Hematopoietic multipotent progenitor cell treated with erythropoietin and hydrocortisone succinate and interleukin-3 and kit ligand, for 17 days (in vitro differentiated cells): ENCODE results near the gene ADM.

Experiments used
- DNase-seq: peaks from one replicate; pipeline ENCODE4 v3.0.0-alpha.2; 2015; ENCODE audit warnings: low spot score

The ADM gene

DNA sequence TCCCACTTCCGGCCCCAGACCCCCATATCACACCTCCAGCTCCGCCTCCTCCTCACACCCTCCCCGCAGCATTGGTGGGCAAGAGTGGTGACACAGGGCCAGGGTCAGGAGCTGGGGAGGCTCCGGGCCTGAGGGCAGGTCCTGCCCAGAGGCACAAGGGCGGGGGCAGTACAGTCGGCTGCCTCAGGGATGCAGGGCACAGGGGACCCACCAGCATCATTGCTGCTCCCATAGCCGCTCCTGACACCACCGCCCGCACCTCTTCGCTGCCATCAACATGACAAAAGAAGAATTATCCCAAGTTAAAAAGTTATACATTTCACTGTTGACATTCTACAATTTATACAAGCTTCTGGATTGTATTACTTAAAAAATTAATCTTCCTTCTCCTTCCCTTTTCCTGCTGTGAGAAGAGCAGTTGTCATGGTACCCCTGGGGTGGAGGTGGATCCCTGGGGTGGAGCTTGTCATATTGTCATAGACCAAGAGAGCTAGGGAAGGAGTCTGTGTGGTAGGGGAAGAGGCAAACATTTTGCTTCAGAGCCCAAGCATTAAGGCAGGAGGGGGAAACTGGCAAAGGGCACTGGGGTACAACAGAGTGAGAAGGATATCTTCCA, 15.0 kb upstream of the ADM start:
- no peak for DNase-seq

DNA sequence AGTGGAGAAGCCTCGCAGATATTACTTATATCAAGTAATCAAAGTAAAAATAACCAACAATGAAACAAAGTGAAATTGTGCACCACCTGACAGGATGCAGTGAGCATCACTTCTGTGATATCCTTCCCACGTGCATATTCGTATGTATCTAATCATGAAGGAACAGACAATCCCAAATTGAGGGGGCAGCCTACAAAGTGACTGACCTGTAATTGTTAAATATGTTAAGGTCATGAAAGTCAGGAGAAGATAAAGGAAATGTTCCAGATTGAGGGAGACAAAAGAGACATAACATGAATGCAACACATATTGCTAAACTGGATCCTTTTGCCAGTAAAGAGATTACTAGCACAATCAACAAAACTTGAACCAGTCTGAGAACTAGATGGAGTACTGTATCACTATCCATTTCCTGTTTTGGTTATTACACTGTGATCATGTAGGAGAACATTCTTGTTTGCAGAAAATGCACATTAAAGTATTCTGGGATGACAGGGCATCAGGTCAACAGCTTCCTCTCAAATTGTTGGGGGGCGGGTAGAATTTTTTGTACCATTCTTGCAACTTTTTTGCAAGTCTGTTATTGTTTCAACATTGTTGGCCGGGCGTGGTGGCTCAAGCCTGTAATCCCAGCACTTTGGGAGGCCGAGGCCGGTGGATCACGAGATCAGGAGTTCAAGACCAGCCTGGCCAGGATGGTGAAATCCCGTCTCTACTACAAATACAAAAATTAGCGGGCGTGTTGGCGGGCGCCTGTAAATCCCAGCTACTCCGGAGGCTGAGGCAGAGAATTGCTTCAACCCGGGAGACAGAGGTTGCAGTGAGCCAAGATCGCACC, 12.9 kb upstream of the ADM start:
- DNase-seq = no peak

DNA sequence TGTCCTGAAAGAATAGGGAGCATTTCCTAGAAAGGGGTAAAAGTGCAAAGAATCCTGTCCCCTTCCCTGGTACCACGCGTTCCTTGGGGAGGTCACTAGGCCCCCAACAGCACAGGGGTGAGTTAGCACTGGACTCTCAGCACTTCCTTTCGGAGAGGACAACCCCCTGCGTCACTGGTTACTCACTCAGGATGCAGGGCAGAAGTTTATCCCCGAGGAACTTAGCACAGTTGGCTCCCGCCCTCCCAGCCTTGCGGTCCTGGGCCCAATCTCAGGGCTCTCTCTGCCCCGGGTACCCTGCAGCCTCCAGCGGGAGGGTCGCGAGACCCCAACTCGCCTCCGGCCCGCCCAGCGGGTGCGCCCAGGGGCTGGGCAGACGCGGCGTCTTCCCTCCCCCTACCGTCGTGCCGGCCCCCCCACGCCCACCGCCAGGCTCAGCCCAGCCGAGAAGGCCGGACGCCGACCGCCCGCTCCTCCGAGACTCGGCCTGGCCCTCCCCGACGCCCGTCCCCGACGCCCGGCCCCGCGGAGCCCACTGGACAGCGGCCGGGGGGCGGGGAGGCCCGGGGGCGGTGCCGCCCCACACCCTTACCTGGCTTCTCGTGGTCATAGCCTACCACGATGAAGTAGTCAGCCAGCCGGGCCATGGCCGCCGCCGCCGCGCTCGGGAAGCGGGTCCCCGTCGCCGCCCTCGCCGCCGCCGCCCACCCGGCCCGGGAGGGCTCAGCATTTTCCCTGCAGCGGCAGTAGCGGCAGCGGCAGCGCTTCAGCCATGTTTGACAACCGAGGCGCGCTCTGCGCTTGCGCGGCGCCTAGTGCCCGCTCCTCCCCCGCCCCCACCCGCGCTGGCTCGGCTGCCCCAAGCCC, 11.2 kb upstream of the ADM start, which contains the start of gene SBF2:
SBF2 (minus strand) TSS at position 797 of the 867 bp plus-strand sequence; CDS start at position 647, 150 bp downstream.
- DNase-seq = peak; percentile 34

DNA sequence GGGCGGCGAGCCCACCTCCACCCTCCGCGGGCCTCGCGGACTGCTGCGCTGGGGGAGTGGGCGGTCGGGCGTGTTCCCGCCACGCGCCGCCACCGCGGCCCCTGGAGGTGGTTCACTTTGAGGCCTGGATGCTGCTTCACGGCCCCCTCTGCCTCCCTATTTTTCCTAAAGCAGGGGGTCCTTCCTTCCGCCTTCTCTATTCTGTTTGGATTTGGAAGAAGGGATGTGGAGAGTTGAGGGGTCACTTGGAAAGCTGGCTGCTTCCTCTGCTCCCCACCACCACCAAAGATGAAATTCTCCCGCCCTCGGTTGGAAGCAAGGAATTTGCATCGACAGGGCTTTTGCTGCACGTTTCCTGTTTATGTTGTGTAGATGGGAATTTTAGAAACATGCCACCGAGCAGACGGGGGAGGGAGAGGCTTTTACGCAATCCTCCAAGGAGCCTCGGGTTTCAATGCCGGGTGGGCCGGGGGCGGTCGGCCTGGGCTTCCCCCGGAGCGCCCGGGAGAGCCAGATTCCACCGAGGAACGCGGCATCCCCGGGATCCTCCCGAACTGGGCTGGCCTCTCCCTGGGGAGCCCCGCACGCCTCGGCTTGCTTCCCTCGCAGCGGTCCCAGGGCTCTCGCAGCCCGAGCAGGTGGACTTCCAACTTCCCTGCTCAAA, 10.5 kb upstream of the ADM start:
- no peak for DNase-seq

DNA sequence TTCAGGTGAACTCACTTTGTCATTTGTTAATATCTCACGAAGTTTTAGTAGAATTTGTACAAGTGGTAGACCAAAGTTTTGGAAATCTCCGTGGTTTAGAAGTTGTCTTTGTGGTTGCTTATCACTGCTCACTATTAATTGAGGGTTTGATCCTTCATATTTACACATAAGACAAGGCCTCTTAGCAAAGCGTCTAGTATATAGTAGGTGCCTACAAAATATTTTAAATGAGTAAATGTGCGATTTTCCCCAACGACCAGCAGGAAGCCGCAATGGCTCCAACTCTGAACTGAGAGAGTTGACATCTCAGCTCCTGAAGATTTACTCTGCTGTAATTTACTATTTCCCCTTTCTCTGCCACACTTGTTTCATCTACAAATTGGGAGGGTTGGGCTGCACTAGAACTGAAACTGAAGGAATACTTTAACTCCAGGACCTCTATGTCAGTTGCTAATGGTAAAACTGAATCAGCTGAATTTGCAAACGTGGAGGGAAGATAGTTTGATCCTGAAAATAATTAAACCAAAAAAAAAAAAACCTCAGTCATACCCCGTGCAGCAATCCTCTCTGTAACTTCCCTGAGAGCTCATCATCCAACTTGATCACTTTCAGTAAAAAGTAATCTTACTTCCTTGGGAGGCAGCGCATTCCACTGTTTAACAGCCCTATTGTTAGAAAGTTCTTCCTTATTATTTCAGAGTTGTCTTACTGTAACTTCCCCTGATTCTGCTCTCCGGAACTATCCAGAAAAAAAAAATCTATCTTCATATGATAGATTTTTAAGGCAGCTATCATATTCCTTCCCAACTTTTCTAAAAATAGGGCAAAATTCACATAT, 9.6 kb upstream of the ADM start:
- no peak for DNase-seq

DNA sequence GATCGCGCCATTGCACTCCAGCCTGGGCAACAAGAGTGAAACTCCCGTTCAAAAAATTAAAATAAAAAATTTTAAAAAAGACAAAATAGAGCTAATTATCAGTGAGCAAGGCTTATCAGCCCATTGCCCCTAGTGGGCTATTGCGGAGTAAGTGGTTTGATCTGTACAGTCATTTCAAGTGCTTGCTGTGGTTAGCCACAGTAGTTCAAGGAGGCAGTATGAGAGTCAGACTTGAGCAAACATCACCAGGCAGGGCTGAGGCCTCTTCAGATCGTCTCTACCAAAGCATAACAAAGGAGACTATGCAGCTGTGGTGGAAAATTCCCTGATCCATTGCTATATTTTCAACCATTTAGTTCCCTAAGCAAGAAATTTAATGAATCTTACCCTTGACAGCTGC, 6.5 kb upstream of the ADM start:
- DNase-seq = no peak

DNA sequence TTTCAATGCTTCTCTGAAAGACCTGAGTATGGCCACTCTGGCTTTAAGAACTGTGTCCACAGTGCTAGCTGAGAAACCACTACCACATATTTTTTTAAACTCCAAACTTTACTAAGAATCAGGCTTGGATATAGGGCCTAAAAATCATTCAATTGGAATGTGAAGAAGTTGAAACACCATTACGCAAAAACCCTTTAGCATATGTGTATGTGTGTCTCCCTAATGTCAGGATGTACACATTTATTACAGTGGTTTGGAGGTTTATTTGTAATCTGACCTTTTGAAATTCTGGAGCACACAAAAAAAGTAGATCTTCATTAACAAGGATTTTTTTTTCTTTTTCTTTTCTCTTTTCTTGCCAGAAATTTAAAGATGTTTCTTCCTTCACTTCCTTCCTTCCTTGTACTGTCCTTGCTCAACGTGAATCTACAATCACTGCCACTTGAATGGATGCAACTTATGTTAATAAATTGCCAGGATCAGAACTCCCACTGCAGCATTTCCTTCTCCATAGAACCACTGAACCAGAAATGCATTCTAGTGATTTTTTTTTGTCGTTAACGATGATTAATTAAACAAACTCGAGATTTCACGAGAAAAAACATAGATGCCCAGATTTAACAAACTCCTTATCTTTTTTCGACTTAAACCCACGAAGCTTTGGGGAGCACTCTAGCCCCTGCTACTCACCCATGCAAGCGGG, 3.1 kb upstream of the ADM start:
- no peak for DNase-seq

DNA sequence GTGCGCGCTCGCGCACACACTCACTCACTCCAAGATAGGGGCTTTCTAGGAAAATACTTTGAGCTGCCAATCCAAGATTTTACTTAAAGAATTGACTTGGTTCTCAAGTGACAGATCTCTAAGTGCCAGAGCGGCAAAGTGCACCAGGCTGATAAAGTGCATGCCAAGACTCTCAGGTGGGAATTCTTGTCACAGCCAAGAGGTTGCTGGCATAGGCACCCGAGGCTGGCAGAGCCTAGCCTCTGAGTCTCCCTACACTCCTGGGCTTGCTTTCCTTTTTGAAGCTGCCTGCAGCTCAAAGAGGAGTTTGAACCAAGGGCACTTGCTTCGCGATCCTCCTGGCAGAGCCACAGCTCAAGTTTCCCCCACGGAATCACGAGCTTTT, 2.5 kb upstream of the ADM start:
- DNase-seq = peak; percentile 27

DNA sequence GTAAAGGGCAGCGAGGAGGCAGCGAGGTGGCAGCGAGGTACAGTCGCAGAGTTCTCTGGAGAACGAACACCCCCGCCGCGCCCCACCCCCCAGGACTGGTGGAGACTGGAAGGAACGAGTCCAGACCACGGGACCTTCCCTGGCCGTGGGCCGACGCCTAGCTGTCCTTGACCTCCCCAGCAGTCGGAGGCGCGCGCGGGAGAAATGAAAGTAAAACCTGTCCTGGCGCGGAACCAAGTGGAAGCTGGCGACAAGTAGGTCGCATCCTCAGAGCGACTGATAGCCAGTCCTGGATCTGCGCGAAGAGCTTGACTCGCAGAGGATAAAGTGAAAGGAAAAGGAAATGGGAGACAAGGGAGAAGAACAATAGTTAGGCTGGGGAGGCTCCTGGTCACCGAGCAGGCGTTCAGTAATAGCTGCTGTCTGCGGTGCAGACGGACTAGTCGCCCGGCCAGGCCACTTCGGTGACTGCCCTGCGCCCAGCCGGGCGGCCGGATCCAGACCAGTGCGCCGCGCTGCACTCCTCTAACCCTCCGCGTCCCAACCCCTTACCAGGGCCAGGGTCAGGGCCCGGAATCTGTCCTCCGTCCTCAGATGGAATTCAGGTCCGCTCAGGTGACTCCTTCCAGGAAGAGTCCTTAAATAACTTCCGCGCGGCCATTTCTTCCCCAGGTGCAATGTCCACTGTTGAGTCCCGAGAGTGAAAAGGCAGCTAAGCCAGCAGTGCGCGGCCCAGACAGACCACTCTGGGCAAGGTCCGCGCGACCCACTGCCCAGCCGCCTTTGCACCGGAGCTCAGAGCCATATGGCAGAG, 1.9 kb upstream of the ADM start:
- peak; percentile 56 for DNase-seq

DNA sequence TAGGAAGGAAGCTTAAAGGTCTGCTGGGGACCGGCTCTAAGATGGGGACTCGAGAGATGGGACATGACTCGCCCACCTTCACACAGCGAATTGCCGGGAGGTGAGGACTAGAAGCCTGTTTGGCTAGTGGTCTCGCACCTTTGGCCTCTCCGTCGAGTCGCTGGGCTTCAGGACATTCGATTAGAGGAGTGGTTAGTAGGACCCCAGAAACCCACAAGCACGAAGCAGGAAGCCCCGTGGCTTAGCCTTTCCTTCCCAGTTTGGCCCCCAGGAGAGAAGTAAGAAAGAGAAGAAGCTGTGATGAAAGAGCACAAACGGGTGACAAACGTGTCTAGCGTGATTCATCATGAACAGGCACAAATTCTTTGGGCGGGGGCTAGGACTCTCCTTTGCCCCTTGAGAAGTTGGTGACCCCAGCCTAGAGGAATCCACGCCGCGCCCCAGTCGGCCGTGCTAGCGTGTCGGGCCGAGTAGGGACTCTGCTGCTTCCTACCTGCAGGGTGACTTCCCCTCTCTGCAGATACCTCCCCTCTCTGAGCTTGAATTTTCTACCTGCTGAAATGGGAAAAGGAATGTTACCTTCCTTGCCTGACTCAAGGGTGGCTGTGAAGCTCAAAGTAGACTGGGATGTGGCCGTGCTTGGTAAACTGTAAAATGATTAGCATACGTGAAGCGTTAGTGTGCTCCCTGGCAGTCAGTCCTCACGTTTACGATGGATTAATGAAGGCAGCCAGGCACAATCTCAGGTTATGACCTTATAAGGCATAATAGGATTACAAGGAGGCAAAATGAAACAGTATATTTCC, 1.1 kb upstream of the ADM start:
- no peak for DNase-seq

DNA sequence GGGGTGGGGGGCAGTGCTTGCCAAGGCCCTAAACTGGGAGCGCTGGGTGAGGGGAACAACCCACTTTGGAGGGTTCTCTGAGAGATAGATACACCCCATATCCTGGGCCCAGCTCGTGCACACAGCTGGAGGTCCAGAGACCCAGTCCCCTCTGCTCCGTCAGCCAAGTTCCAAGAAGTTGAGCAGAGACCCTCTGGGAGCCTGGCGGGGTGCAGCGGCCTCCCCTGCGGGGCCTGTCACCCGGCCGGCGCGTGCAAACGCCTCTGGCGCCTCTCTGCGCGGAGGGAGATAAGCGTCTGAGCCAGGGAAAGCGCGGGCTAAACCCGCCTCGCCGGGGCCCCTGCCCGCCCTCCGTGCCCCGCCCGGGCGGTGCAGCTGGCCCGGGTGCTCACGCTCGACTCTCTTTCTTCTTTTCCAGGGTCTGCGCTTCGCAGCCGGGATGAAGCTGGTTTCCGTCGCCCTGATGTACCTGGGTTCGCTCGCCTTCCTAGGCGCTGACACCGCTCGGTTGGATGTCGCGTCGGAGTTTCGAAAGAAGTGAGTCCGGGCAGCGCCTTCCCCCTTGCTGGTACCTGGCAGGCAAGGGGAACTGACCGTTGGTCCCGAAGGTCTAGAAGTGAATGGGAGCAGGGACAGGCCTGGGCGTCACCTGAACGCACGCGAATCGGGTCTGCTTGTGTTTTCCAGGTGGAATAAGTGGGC, 540 bp downstream of the ADM start:
- DNase-seq = peak; percentile 48

DNA sequence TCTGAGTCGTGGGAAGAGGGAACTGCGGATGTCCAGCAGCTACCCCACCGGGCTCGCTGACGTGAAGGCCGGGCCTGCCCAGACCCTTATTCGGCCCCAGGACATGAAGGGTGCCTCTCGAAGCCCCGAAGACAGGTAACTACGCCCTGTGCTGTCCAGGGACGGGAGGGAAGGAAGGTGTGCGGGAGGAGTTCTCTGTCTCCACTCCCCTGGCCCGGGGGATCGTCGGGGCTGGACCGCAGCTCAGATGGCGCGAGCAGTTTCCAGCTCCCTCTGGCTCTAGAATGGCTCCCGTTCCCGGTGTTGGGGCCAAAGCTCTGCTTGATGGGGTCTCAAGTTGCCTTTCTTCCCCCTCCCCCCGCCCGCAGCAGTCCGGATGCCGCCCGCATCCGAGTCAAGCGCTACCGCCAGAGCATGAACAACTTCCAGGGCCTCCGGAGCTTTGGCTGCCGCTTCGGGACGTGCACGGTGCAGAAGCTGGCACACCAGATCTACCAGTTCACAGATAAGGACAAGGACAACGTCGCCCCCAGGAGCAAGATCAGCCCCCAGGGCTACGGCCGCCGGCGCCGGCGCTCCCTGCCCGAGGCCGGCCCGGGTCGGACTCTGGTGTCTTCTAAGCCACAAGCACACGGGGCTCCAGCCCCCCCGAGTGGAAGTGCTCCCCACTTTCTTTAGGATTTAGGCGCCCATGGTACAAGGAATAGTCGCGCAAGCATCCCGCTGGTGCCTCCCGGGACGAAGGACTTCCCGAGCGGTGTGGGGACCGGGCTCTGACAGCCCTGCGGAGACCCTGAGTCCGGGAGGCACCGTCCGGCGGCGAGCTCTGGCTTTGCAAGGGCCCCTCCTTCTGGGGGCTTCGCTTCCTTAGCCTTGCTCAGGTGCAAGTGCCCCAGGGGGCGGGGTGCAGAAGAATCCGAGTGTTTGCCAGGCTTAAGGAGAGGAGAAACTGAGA, 1.4 kb downstream of the ADM start:
- peak; percentile 19 for DNase-seq

DNA sequence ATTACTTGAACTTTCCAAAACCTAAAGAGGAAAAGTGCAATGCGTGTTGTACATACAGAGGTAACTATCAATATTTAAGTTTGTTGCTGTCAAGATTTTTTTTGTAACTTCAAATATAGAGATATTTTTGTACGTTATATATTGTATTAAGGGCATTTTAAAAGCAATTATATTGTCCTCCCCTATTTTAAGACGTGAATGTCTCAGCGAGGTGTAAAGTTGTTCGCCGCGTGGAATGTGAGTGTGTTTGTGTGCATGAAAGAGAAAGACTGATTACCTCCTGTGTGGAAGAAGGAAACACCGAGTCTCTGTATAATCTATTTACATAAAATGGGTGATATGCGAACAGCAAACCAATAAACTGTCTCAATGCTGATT, 2.1 kb downstream of the ADM start:
- no peak for DNase-seq

DNA sequence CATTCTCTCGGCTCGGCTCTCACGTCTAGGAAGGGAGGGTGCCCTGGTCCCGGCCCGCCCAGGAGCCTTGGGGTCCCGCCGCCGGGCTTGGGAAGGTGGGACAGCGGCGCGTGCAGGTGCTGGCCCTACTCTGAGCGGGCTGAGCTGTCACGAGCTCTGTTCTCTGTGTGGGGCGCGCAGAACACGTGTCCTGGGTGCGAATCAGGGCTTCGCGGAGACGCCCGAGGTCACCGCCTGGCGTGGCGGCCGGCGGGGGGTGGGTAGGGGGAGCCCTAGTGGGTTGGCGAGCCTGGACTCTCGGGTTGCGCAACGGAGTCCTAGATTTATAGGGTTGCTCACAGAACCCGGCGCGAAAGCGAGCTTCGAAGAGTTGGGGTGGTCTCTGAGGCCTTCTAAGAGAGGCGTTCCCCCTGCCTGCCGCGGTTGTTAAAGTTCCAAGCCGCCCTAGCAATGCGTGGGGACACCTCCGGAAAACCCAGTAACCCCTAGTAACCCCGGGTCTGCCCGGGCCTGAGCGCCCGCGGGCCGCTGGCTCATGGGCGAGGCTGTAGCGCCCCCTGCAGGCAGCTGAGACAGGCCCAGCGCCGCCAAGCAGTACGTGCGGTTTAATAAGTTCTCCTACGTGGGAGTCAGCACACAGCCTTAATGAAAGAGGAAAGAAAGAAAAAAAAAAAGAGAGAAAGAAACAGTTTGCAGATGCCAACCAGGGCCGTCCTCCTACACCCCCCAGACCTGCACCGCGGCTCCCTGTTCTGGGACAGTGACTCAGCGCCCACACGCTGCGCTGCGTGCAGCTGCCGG, 2.7 kb downstream of the ADM start:
- peak; percentile 88 for DNase-seq

DNA sequence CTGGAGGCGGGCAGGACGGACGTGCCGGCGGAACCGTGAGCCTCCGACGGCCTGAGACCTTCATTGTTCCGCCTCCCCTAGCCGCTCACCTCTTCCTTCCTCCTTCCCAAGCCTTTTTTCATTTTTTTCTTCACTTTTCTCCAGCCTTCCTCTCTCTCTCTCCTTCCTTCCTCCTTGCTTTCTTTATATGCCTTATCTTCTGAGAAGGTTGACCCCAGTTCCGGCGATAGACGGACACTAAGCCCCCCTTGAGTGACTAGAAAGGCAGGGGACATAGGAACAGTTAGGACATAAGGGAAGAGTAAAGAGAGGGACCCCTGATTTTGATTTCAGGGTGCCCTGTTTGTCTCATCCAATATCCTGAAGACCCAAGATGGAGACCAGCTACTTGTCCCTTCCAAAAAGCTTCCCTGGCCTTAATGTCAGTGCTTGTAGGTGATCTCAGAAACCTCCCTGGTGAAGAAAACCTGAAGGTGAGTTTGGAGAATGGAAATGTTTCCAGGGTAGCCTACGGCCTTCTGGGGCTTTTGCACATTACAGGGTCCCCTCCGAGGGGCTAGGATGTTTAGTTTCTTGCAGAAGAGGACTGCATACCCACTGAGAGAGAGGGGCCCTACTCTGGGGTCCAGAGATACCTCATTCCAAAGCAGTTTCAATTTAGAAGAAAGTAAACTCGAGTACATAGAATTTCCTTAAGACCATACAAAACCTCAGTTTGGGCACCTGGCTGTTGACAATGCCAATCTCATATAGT, 3.5 kb downstream of the ADM start:
- no peak for DNase-seq
